Glomerular endothelial cell (primary cell): Measurements from ENCODE around the gene VSIG10L2. TPM values are rescaled to one million over a fixed set of nuclear protein-coding genes. Genes with fewer than 3 reads are reported as not detected.
"Not testable (repeated sequence)": the region's sequence is repeated elsewhere in the genome, so short reads cannot be mapped to it uniquely, and the experiment has no call there.

Experiments used
- DNase-seq: peaks from one replicate; pipeline ENCODE4 v3.0.0-alpha.2; 2011; ENCODE audit warnings: low read depth, low spot score; ENCODE audit errors: extremely low read depth
- total RNA-seq: library from RNA; depleted of rRNA; stranded (reverse); fragments of >200 nt; gene quantifications from 2 replicates; pipeline ENCODE4 v1.2.3, GENCODE V29; 2015

Gene VSIG10L2
- not detected in 2 replicates for total RNA-seq

GRCh38 chr11:125945797-125946520 lies at the start of gene VSIG10L2:
Gene VSIG10L2, plus strand, starts transcription at chr11:125946044. Its CDS starts 12 bp downstream, at chr11:125946056.
- no peak for DNase-seq

- no peak for DNase-seq
These were observed 44.0 kb upstream of the VSIG10L2 start for GRCh38 chr11:125901872-125902271.

GRCh38 chr11:125902277-125902926 lies 43.4 kb upstream of the VSIG10L2 start:
- DNase-seq, result no peak

- peak; percentile 55 for DNase-seq
These were observed 42.7 kb upstream of the VSIG10L2 start, which contains the start of gene PUS3 for GRCh38 chr11:125902927-125903710. Gene PUS3, minus strand, starts transcription at chr11:125903206. Its CDS starts 6,922 bp downstream, at chr11:125896284.

GRCh38 chr11:125903711-125904659 lies 41.9 kb upstream of the VSIG10L2 start, which contains the start of gene DDX25:
Gene DDX25, plus strand, starts transcription at chr11:125904508. Its CDS starts 10 bp downstream, at chr11:125904518.
- no peak for DNase-seq

GRCh38 chr11:125904678-125905077 lies 41.2 kb upstream of the VSIG10L2 start:
- no peak for DNase-seq

- DNase-seq, result no peak
These were observed 35.5 kb upstream of the VSIG10L2 start for GRCh38 chr11:125910226-125910849.

GRCh38 chr11:125914601-125915000 lies 31.2 kb upstream of the VSIG10L2 start:
- DNase-seq, result not testable (repeated sequence)

GRCh38 chr11:125916683-125917347 lies 29.0 kb upstream of the VSIG10L2 start:
- DNase-seq, result no peak

- DNase-seq, result no peak
These were observed 27.6 kb upstream of the VSIG10L2 start for GRCh38 chr11:125918140-125918840.

GRCh38 chr11:125921042-125921441 lies 24.8 kb upstream of the VSIG10L2 start:
- no peak for DNase-seq

- no peak for DNase-seq
These were observed 23.7 kb upstream of the VSIG10L2 start for GRCh38 chr11:125922156-125922555.

GRCh38 chr11:125923012-125923579 lies 22.7 kb upstream of the VSIG10L2 start:
- DNase-seq, result peak; percentile 33

GRCh38 chr11:125923633-125924032 lies 22.2 kb upstream of the VSIG10L2 start:
- DNase-seq, result no peak

GRCh38 chr11:125924384-125925007 lies 21.3 kb upstream of the VSIG10L2 start:
- DNase-seq, result no peak

- DNase-seq, result no peak
These were observed 20.6 kb upstream of the VSIG10L2 start for GRCh38 chr11:125925247-125925740.

- no peak for DNase-seq
These were observed 20.0 kb upstream of the VSIG10L2 start for GRCh38 chr11:125925804-125926203.
